T1000 (cell line): ENCODE results near the gene ESCO1.

Experiments used
- DNase-seq: peaks from one replicate; lab custom pipeline; 2025; ENCODE audit warnings: mixed read lengths; lab: John Stamatoyannopoulos, UW

Gene ESCO1

DNA sequence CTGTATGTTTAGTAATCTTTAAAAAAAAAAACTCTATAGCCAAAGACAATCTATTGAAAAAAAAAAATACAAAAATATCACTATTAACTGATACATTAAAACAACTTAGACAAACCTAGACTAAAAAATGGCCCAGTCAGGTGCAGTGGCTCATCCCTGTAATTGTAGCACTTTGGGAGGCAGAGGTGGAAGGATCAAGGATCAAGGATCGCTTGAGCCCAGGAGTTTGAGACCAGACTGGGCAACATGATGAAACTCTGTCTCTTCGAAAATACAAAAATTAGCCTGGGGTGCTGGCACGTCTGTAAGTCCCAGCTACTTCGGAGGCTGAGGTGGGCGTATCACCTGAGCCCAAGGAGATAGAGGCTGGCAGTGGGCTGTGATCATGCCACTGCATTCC, 16.1 kb downstream of the ESCO1 start:
- DNase-seq, result no peak

GRCh38 chr18:21575656-21576055, 24.8 kb downstream of the ESCO1 start:
- no peak for DNase-seq

- DNase-seq, result no peak
These were observed 28.7 kb downstream of the ESCO1 start for GRCh38 chr18:21571772-21572171.

DNA sequence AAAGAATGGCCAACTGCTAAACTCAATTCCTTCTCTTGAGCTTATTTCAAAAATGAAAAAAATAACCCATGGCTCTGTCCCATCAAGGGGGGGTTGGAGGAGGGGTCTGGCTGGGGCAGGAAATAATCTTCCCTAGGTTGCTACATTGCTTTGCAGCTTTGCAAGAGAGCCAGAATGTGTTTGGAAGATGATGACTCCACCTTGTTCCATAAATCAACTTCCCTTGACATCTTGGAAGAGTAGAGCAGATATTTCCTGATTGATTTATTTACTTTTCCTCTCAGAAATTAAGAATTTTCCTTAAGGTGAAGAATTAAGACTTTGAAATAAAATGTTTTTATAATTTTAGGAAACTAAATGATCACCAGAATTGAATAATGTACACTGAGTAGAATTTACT, 41.3 kb downstream of the ESCO1 start:
- DNase-seq, result no peak

GRCh38 chr18:21557607-21558253, 42.8 kb downstream of the ESCO1 start:
- no peak for DNase-seq

- no peak for DNase-seq
These were observed 50.0 kb downstream of the ESCO1 start for GRCh38 chr18:21550510-21550970.

DNA sequence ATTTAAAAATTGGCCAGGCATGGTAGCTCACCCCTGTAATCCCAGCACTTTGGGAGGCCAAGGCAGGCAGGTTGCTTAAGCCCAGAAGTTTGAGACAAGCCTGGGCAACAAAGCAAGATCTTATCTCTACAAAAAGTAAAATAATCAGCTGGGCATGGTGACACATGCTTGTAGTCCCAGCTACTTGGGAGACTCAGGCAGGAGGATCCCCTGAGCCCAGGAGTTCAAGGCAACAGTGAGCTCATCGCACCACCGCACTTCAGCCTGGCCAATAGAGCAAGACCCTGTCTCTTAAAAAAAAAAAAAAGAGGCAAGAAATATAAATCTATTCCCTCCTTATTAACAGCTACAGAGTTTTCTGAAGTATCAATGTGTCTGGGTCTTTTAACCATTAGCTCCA, 51.9 kb downstream of the ESCO1 start:
- DNase-seq, result no peak

GRCh38 chr18:21546423-21546822, 54.1 kb downstream of the ESCO1 start:
- DNase-seq, result no peak

GRCh38 chr18:21538230-21538629, 62.3 kb downstream of the ESCO1 start:
- DNase-seq, result no peak

- no peak for DNase-seq
These were observed 66.2 kb downstream of the ESCO1 start for GRCh38 chr18:21534327-21534726.

DNA sequence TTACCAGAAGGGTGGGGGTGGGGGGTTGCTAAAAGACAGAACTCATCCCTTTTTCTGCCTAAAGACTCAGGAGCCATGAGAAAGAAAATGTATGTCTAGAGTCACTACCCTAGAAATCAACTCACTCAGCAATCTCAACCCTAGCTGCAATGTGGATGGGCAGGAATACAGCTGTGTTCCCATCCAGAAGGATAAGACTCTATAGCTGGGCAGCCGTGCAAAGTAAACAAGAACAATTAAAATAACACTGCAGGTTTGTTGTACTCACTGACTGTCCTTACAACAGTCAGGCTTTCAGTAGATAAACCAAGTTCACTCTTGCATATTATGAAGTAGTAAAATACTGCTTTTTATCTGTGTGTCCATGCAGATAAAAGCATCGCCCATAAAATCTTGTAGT, 74.0 kb downstream of the ESCO1 start:
- no peak for DNase-seq

DNA sequence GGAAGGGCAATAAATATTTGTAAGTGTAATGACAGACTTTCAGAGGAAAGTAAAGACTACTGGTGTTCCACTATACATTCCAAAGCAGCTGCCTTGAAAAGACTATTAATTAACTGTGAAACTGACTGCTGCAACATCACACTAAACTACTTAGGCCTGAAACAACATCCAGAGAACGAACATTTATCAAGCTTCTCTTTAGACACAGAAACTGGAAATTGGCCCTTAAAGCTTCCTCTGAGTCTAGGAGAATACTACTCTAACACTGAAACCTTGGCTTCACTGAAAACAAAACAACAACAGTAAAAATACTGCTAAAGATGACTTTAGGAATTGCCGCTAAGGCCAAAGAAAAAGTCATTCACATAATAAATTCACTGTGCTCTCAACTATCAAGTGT, 74.6 kb downstream of the ESCO1 start:
- DNase-seq, result no peak

GRCh38 chr18:21522530-21522929, 78.0 kb downstream of the ESCO1 start:
- DNase-seq, result no peak

- no peak for DNase-seq
These were observed 86.8 kb downstream of the ESCO1 start for GRCh38 chr18:21513741-21514140.

DNA sequence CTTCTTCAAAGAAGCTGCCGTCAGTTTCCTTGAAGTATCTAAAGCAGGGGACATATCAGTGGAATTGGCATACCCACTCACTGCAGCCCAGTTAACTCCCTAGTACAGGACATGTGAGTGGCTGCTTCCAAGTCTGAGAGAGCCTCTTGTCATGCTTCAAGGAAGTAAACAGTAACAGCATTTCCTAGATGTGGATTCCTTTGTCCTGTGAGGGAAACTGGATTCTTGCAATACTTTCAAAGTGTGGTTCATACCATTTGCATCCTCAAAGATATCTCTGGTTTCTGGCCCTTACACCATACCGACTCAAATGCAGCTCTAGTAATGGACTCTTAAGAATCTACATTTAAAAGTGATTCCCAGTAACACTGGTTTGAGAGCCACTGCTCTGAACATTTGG, 87.2 kb downstream of the ESCO1 start:
- no peak for DNase-seq

GRCh38 chr18:21509062-21509461, 91.4 kb downstream of the ESCO1 start:
- no peak for DNase-seq

DNA sequence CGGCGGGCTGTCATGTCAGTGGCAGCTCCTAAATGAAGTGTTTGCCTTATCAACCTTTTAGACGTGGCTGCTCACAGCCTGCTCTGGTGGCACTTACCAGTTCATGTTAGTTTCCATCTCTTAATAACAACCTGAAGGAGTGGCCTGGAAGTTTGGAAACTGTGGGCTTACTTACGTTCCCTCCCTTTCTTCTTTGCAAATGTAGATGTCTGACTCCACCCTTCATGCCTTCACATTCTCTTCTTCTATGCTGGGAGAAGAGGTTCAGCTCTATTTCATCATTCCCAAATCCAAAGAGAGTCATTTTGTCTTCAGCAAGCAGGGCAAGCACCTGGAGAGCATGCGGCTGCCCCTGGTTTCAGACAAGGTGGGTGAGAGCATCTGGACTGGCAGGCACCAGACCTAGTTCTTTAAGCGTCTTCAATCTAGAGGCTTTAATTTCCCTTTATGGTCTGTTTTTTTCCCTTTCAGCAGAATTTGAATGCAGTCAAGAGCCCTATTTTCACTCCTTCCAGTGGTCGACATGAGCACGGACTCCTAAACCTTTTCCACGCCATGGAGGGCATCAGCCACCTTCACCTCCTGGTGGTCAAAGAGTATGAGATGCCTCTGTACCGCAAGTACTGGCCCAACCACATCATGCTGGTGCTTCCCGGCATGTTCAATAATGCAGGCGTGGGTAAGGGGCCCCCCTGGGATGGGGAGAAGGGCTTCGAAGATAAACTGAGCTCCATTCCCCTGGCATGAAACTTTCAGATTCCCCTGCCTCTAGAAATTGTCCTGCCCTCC, 92.4 kb downstream of the ESCO1 start:
- DNase-seq, result no peak

GRCh38 chr18:21502661-21503060, 97.8 kb downstream of the ESCO1 start:
- no peak for DNase-seq

DNA sequence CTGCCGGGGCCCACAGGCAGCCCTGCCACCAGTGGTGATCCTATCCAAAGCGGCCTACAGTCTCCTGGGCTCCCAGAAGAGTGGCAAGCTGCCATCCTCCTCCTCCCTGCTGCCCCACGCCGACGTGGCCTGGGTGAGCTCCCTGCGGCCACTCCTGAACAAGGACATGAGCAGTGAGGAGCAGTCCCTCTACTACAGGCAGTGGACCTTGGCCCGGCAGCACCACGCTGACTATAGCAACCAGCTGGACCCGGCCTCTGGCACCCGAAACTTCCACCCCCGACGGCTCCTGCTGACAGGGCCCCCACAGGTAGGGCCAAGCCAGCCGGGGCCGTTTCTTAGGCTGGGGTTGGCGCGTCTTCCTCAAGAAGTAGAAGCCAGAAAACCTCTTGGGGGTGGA, 100.5 kb downstream of the ESCO1 start:
- no peak for DNase-seq

DNA sequence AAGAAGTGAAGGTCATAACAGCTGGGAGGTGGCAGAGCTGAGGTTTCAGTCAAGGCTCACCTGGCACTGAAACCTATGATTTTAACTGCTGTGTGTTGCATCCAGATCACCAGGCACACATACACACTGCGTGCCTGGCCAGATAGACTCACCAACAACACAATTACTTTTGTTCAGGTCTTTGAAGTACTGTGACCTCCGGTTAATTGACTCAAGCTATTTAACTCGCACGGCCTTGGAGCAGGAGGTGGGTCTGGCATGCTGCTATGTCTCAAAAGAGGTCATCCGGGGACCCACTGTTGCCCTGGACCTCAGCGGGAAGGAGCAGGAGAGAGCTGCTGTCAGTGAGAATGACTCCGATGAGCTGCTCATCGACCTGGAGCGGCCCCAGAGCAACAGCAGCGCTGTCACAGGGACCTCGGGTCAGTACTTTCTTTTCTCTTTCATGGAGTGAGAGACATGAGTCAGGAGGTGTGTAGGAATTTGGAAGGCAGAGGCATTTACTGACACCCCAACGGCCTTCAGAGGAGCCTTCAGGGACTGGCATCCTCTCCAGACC, 104.1 kb downstream of the ESCO1 start:
- no peak for DNase-seq

GRCh38 chr18:21490748-21491147, 109.8 kb downstream of the ESCO1 start:
- DNase-seq, result no peak

DNA sequence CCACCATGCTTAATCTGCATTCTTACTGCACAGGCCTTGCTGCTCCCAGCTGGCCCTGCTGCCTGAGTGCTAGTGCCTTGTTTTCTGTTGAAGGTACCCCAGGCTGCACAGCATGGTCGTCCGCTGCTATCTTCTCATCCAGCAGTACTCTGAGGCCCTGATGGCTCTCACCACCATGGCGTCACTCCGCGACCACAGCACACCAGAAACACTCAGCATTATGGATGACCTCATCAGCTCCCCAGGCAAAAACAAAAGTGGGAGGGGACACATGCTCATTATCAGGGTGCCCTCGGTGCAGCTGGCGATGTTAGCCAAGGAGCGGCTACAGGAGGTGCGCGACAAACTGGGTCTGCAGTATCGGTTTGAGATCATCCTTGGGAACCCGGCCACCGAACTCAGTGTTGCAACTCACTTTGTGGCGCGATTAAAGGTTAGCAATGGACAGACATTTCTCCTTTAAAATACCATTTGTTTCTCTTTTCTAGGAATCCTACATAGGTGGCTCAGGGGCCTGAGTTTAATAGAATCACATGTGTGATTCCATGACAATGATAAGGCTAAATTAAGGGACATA, 110.5 kb downstream of the ESCO1 start:
- DNase-seq, result no peak
